B cell (primary cell): ENCODE data around the gene USF1. TPM values are rescaled to one million over a fixed set of nuclear protein-coding genes. Genes with fewer than 3 reads are reported as not detected.
"Not testable (repeated sequence)": the region's sequence is repeated elsewhere in the genome, so short reads cannot be mapped to it uniquely, and the experiment has no call there.

ENCODE experiments used
- ATAC-seq: fragments of 200-7000 bp; cut with Tn5 transposase; one replicate; pipeline ENCODE4 v1.10.0; 2021; ENCODE audit warnings: low read depth, mild to moderate bottlenecking, moderate number of reproducible peaks, moderate library complexity
- CTCF ChIA-PET: fragments of 350-600 bp; sonication (Branson Sonifier 250); formaldehyde crosslinking; loops from one replicate; lab custom pipeline; 2021; ENCODE audit warnings: antibody characterized with exemption, inconsistent platforms; lab: Charles Lee
- POLR2A ChIA-PET: fragments of 350-600 bp; sonication (Branson Sonifier 250); formaldehyde crosslinking; loops from one replicate; lab custom pipeline; 2021; ENCODE audit warnings: antibody characterized with exemption; lab: Charles Lee
- DNase-seq: peaks from one replicate; pipeline ENCODE4 v3.0.0; 2013
- H2AFZ ChIP-seq: 2 replicates; pipeline ENCODE4 v1.6.1; 2012; ENCODE audit warnings: mild to moderate bottlenecking, low read depth, low read length; ENCODE audit not compliant: insufficient read depth, poor library complexity, severe bottlenecking
- H3K27ac ChIP-seq, 2 donors: 1 replicate in 1 of 2; 2 replicates in 1 of 2; pipeline ENCODE4 v1.5.1; 2012 to 2013; ENCODE audit warnings: low read length in 2 of 2, mild to moderate bottlenecking in 2 of 2, moderate library complexity in 1 of 2
- H3K27me3 ChIP-seq, 4 experiments: fragments of 200-600 bp in 1 of 4; sonication (generic) in 1 of 4; replicated peaks in 1 of 4; 1 replicate in 2 of 4; 2 replicates in 2 of 4; pipeline versions ENCODE4 v1.6.1 to v1.7.0; 2013 to 2016; ENCODE audit warnings: low read length in 3 of 4, mild to moderate bottlenecking in 2 of 4, mixed read lengths in 1 of 4, moderate library complexity in 1 of 4; ENCODE audit not compliant: insufficient read depth in 4 of 4, control insufficient read depth in 3 of 4; ENCODE audit errors: control extremely low read depth in 1 of 4
- H3K36me3 ChIP-seq, 2 experiments: replicated peaks in 1 of 2; 1 replicate in 1 of 2; 2 replicates in 1 of 2; pipeline versions ENCODE4 v1.6.1 to v1.7.1; 2013; ENCODE audit warnings: low read length in 1 of 2; ENCODE audit not compliant: insufficient read depth in 2 of 2, control insufficient read depth in 1 of 2; ENCODE audit errors: control extremely low read depth in 1 of 2, extremely low read depth in 1 of 2
- H3K4me1 ChIP-seq, 2 donors: fragments of 200-600 bp in 1 of 2; sonication (generic) in 1 of 2; 1 replicate in 1 of 2; 2 replicates in 1 of 2; pipeline versions ENCODE4 v1.5.1 to v1.6.1; 2013 to 2017; ENCODE audit warnings: low read length in 2 of 2; ENCODE audit not compliant: control insufficient read depth in 2 of 2, insufficient read depth in 2 of 2
- H3K4me2 ChIP-seq: replicated peaks from 2 replicates; pipeline ENCODE3; 2012; ENCODE audit warnings: mild to moderate bottlenecking, low read depth, low read length; ENCODE audit not compliant: poor library complexity, severe bottlenecking
- H3K4me3 ChIP-seq, 5 experiments: fragments of 200-600 bp in 1 of 5; sonication (generic) in 1 of 5; 1 replicate in 3 of 5; 2 replicates in 2 of 5; pipeline versions ENCODE4 v1.5.1 to v1.7.0; 2011 to 2016; ENCODE audit warnings: low read length in 4 of 5, mild to moderate bottlenecking in 4 of 5, low read depth in 2 of 5, control low read depth in 1 of 5, moderate library complexity in 1 of 5; ENCODE audit not compliant: insufficient read depth in 1 of 5; ENCODE audit errors: control extremely low read depth in 1 of 5, extremely low read depth in 1 of 5
- H3K79me2 ChIP-seq: fragments of 200-600 bp; sonication (generic); one replicate; pipeline ENCODE4 v1.6.0; 2016; ENCODE audit warnings: low read length; ENCODE audit not compliant: control insufficient read depth, insufficient read depth
- H3K9ac ChIP-seq: fragments of 200-600 bp; sonication (generic); 2 replicates; pipeline ENCODE4 v1.6.1; 2017; ENCODE audit warnings: mild to moderate bottlenecking, low read length, moderate library complexity
- H3K9me3 ChIP-seq, 3 donors: one replicate each; pipeline versions ENCODE4 v1.6.1 to v1.7.1; 2013; ENCODE audit warnings: low read length in 2 of 3; ENCODE audit not compliant: control insufficient read depth in 2 of 3, insufficient read depth in 1 of 3; ENCODE audit errors: control extremely low read depth in 1 of 3
- H4K20me1 ChIP-seq: 2 replicates; pipeline ENCODE4 v1.6.0; 2012; ENCODE audit warnings: mild to moderate bottlenecking, low read length; ENCODE audit not compliant: insufficient read depth, control insufficient read depth, poor library complexity, severe bottlenecking
- H3K27ac Mint-ChIP-seq: one replicate; pipeline ENCODE4 v1.8.0; 2021; ENCODE audit warnings: mixed read lengths
- H3K27me3 Mint-ChIP-seq: one replicate; pipeline ENCODE4 v1.8.0; 2021; ENCODE audit warnings: mixed read lengths
- H3K4me1 Mint-ChIP-seq: one replicate; pipeline ENCODE4 v1.8.0; 2021; ENCODE audit warnings: mixed read lengths
- H3K4me3 Mint-ChIP-seq: one replicate; pipeline ENCODE4 v1.8.0; 2021; ENCODE audit warnings: mixed read lengths
- H3K9me3 Mint-ChIP-seq: one replicate; pipeline ENCODE4 v1.8.0; 2022; ENCODE audit warnings: mixed read lengths; ENCODE audit not compliant: insufficient read depth
- CTCF ChIP-seq: fragments of 200-600 bp; IDR thresholded peaks from one replicate; pipeline ENCODE4 v1.8.0; 2022; ENCODE audit warnings: antibody characterized with exemption, mild to moderate bottlenecking
- EZH2 ChIP-seq: IDR thresholded peaks from 2 replicates; pipeline ENCODE4 v1.6.1; 2012; ENCODE audit warnings: borderline replicate concordance, low read depth, mild to moderate bottlenecking, moderate library complexity, low read length; ENCODE audit not compliant: insufficient read depth, poor library complexity, severe bottlenecking
- WGBS: methylation state at CpG from one replicate; pipeline ENCODE4 v1.1.5; 2013; ENCODE audit warnings: missing lambda C conversion rate; ENCODE audit not compliant: insufficient coverage; 5-methylcytosine and 5-hydroxymethylcytosine counted together
- intact Hi-C: fragments of 100-400 bp; cut with micrococcal nuclease; formaldehyde crosslinking; loops from one replicate; pipeline ENCODE4 v1.10.0; 2022
- polyA plus RNA-seq: library from polyadenylated mRNA; depleted of rRNA; stranded (reverse); fragments of >200 nt; gene quantifications from 2 replicates; pipeline ENCODE4 v1.2.3, GENCODE V29; 2012
- total RNA-seq, 2 donors: library from RNA; stranded (reverse); fragments of 120-200 nt in 1 of 2; gene quantifications; 1 replicate in 1 of 2; 2 replicates in 1 of 2; pipeline versions ENCODE4 v1.2.3 to v1.2.4, GENCODE V29; 2013 to 2022

USF1 gene
- total and polyA plus RNA-seq, 2 donors (not counting 1 experiment from before 2014, with no cell fraction given), result 192 to 249 TPM

- peak overlapping the region; percentile 100 for H3K4me3 Mint-ChIP-seq
- peak overlapping the region; percentile 98 for H3K27ac Mint-ChIP-seq
- peaks cover 2 to 22% of the 10 kb centered on the region in 2 experiments for H3K36me3 ChIP-seq
- peaks cover 44% of the 10 kb centered on the region for H4K20me1 ChIP-seq
- peaks cover 87% of the 10 kb centered on the region for H3K79me2 ChIP-seq
- H3K27me3 Mint-ChIP-seq, result no peaks in the 10 kb centered on the region
- 43% methylated on average over 3 of the region's 3 CpGs for WGBS
- H3K4me1 ChIP-seq, result peaks cover 45 to 57% of the 10 kb centered on the region in 2 donors
- H3K4me1 Mint-ChIP-seq, result peaks cover 65% of the 10 kb centered on the region
- no peaks in the 10 kb centered on the region for H3K9me3 Mint-ChIP-seq
- ChIA-PET POLR2A (interaction anchor here (0.8 to 6.8 kb wide), 2 partner anchors 21 to 690 kb away, joined by 8 to 108 read pairs; partner anchors contain the start of gene USF1), CTCF (interaction anchor here (0.7 to 8.9 kb wide), 3 partner anchors 19 to 31 kb away, joined by 4 to 142 read pairs (median 6); partner anchors contain the start of gene KLHDC9)
- intact Hi-C loops, result loop anchor here (5.0 kb wide), 1 partner anchor 66 kb away; the partner anchor contains the start of gene DEDD
- H3K9ac ChIP-seq, result peak overlapping the region; percentile 33
- DNase-seq (peak; percentile 42), ATAC-seq (no peak)
- H3K27me3 ChIP-seq, result no peaks in the 10 kb centered on the region
- H3K4me3 ChIP-seq, result peak overlapping the region in 3 of 5 experiments; percentile 7 to 43 (median 12)
- H3K4me2 ChIP-seq, result peak overlapping the region; percentile 97
- H3K27ac ChIP-seq, result peak overlapping the region; percentile 44 to 96
- H3K9me3 ChIP-seq, result no peaks in the 10 kb centered on the region
- H2AFZ ChIP-seq, result no peak overlapping the region
- TF ChIP-seq CTCF (no peak), EZH2 (no peak)
Measured at GRCh38 chr1:161066694-161067093, 20.9 kb upstream of the USF1 start.

- ChIA-PET POLR2A (interaction anchor here (0.6 to 6.8 kb wide), 3 partner anchors 20 to 66 kb away, joined by 3 to 108 read pairs (median 6); partner anchors contain the start of gene USF1), CTCF (interaction anchor here (2.0 kb wide), 1 partner anchor 18 kb away, joined by 6 read pairs; no protein-coding TSS in a partner anchor)
- peaks cover 45 to 48% of the 10 kb centered on the region in 2 donors for H3K4me1 ChIP-seq
- not testable (repeated sequence) for ATAC-seq, H3K27me3 Mint-ChIP-seq, H3K4me3 ChIP-seq, H3K9me3 Mint-ChIP-seq, H2AFZ ChIP-seq, H3K27me3 ChIP-seq, DNase-seq, H3K9ac ChIP-seq, H3K9me3 ChIP-seq, H3K27ac Mint-ChIP-seq, H3K4me3 Mint-ChIP-seq
- intact Hi-C loops, result loop anchor here (5.0 kb wide), 1 partner anchor 67 kb away; the partner anchor contains the start of gene DEDD
- H3K79me2 ChIP-seq, result peaks cover 91% of the 10 kb centered on the region
- H3K4me2 ChIP-seq, result peak overlapping the region; percentile 4
- WGBS, result 100% methylated on average over 3 of the region's 7 CpGs
- peaks cover 66% of the 10 kb centered on the region for H3K4me1 Mint-ChIP-seq
- peak overlapping the region in 1 of 2 donors; percentile 96 for H3K27ac ChIP-seq
- H3K36me3 ChIP-seq, result peaks cover 5 to 29% of the 10 kb centered on the region in 2 experiments
- H4K20me1 ChIP-seq, result peaks cover 52% of the 10 kb centered on the region
Measured at GRCh38 chr1:161065681-161066080, 19.9 kb upstream of the USF1 start.

GRCh38 chr1:161063936-161064335 lies 18.2 kb upstream of the USF1 start:
- DNase-seq, H3K9me3 Mint-ChIP-seq, ATAC-seq, H3K9me3 ChIP-seq, H3K4me3 Mint-ChIP-seq, H3K9ac ChIP-seq, POLR2A ChIA-PET, H3K27me3 ChIP-seq, intact Hi-C loops, H2AFZ ChIP-seq, H3K4me3 ChIP-seq, H3K4me2 ChIP-seq, H3K27me3 Mint-ChIP-seq: not testable (repeated sequence)
- Histone ChIP-seq H3K79me2 (peaks cover 96% of the 10 kb centered on the region), H4K20me1 (peaks cover 66% of the 10 kb centered on the region), H3K4me1 (peaks cover 36 to 46% of the 10 kb centered on the region in 2 donors), H3K36me3 (peaks cover 5 to 39% of the 10 kb centered on the region in 2 experiments), H3K27ac (peak overlapping the region in 1 of 2 donors; percentile 53)
- peak overlapping the region; percentile 32 for H3K27ac Mint-ChIP-seq
- WGBS, result 100% methylated on average over 1 of the region's 6 CpGs
- peaks cover 64% of the 10 kb centered on the region for H3K4me1 Mint-ChIP-seq
- CTCF ChIA-PET, result interaction anchor here (1.1 to 1.2 kb wide), 2 partner anchors 22 to 67 kb away, joined by 3 read pairs; no protein-coding TSS in a partner anchor
